Tibial nerve (tissue), 4 donors: ENCODE results near the gene CALML5. TPM values are rescaled to one million over a fixed set of nuclear protein-coding genes. Genes with fewer than 3 reads are reported as not detected.

Experiments
- DNase-seq, 2 donors: peaks; one replicate each; pipeline ENCODE4 v3.0.0-alpha.2; 2019; ENCODE audit warnings: low spot score in 2 of 2
- H3K27ac ChIP-seq, 4 donors: fragments of 200-600 bp; sonication (generic) in 3 of 4; one replicate each; pipeline ENCODE4 v1.5.1; 2017 to 2019; ENCODE audit warnings: mild to moderate bottlenecking in 1 of 4
- H3K27me3 ChIP-seq, 2 donors: fragments of 200-600 bp; sonication (generic) in 1 of 2; one replicate each; pipeline versions ENCODE4 v1.5.1 to v1.6.0; 2017 to 2019
- H3K36me3 ChIP-seq, 3 donors: fragments of 200-600 bp; sonication (generic); one replicate each; pipeline ENCODE4 v1.5.1; 2018 to 2019
- H3K4me1 ChIP-seq, 4 donors: fragments of 200-600 bp; sonication (generic) in 3 of 4; one replicate each; pipeline ENCODE4 v1.5.1; 2017 to 2019
- H3K4me3 ChIP-seq, 4 donors: fragments of 200-600 bp; sonication (generic) in 3 of 4; one replicate each; pipeline ENCODE4 v1.5.1; 2017 to 2019; ENCODE audit warnings: mild to moderate bottlenecking in 1 of 4, moderate library complexity in 1 of 4
- H3K9me3 ChIP-seq, 4 donors: fragments of 200-600 bp; sonication (generic) in 3 of 4; one replicate each; pipeline ENCODE4 v1.5.1; 2017 to 2019
- EP300 ChIP-seq, 2 donors: sonication (generic); formaldehyde crosslinking; IDR thresholded peaks; one replicate each; pipeline ENCODE4 v1.6.1; 2017; ENCODE audit warnings: antibody characterized with exemption in 2 of 2, mild to moderate bottlenecking in 1 of 2
- POLR2A ChIP-seq, 2 donors: fragments of 450-650 bp; IDR thresholded peaks; one replicate each; pipeline ENCODE4 v1.6.1; 2017; ENCODE audit warnings: antibody characterized with exemption in 2 of 2, mild to moderate bottlenecking in 2 of 2, moderate library complexity in 2 of 2
- WGBS, 2 donors: methylation state at CpG; one replicate each; pipeline ENCODE4 v1.1.5; 2018; 5-methylcytosine and 5-hydroxymethylcytosine counted together
- total RNA-seq, 4 donors: library from RNA; depleted of rRNA; stranded (reverse); fragments of >200 nt; gene quantifications; one replicate each; pipeline ENCODE4 v1.1.0, GENCODE V29; 2016
- TF ChIP-seq, protein P1 (sequence below), 5 experiments: fragments of 200-600 bp in 3 of 5; fragments of 450-650 bp in 2 of 5; sonication (generic) in 3 of 5; IDR thresholded peaks; one replicate each; pipeline ENCODE4 v1.5.1; 2016 to 2019; ENCODE audit warnings: antibody characterized with exemption in 5 of 5, mild to moderate bottlenecking in 3 of 5, moderate library complexity in 2 of 5

CALML5 gene
- total RNA-seq, 4 donors from 2014 or later = not detected

DNA sequence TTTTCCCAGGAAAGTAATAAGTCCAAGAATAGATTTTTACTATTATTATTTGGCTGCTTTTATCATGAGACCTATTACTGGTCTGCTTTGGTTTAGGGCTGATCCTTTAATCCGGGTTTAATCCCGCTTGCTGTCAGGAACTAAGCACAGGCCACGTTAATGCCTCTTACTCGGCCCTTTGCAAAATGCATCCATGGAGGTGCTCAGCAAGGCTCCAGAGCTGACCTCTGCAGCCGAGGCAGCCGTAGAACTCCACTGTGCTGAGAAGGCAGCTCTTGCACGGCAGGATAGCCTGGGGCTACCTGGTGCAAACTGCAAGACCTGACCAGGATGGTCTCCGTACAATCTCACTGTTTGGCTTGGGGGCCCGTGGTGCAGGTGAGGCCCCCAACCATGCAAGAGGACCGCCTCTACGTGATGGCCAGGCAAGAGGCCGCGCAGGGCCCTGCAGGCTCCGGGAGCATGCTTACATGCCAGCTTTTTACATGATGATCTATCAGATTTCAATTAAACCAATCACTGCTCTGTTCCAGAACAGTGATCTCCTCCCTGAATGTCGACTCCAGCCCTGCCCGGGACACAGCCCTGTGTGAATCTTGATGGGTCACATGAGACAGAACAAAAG is 15.0 kb upstream of the CALML5 start:
- Histone ChIP-seq H3K9me3 (no peaks in the 10 kb centered on the region), H3K4me3 (no peak overlapping the region), H3K27ac (no peak overlapping the region), H3K36me3 (no peaks in the 10 kb centered on the region), H3K27me3 (no peaks in the 10 kb centered on the region), H3K4me1 (no peaks in the 10 kb centered on the region)
- 87 to 90% methylated on average over 14 to 15 of the region's 16 CpGs for WGBS, 2 donors
- DNase-seq = no peak
- TF ChIP-seq POLR2A (IDR thresholded peaks at IDR 0.05) (no peak), EP300 (IDR thresholded peaks at IDR 0.05) (no peak)
- TF ChIP-seq, protein P1, sequence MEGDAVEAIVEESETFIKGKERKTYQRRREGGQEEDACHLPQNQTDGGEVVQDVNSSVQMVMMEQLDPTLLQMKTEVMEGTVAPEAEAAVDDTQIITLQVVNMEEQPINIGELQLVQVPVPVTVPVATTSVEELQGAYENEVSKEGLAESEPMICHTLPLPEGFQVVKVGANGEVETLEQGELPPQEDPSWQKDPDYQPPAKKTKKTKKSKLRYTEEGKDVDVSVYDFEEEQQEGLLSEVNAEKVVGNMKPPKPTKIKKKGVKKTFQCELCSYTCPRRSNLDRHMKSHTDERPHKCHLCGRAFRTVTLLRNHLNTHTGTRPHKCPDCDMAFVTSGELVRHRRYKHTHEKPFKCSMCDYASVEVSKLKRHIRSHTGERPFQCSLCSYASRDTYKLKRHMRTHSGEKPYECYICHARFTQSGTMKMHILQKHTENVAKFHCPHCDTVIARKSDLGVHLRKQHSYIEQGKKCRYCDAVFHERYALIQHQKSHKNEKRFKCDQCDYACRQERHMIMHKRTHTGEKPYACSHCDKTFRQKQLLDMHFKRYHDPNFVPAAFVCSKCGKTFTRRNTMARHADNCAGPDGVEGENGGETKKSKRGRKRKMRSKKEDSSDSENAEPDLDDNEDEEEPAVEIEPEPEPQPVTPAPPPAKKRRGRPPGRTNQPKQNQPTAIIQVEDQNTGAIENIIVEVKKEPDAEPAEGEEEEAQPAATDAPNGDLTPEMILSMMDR (IDR thresholded peaks at IDR 0.05) = no peak

DNA sequence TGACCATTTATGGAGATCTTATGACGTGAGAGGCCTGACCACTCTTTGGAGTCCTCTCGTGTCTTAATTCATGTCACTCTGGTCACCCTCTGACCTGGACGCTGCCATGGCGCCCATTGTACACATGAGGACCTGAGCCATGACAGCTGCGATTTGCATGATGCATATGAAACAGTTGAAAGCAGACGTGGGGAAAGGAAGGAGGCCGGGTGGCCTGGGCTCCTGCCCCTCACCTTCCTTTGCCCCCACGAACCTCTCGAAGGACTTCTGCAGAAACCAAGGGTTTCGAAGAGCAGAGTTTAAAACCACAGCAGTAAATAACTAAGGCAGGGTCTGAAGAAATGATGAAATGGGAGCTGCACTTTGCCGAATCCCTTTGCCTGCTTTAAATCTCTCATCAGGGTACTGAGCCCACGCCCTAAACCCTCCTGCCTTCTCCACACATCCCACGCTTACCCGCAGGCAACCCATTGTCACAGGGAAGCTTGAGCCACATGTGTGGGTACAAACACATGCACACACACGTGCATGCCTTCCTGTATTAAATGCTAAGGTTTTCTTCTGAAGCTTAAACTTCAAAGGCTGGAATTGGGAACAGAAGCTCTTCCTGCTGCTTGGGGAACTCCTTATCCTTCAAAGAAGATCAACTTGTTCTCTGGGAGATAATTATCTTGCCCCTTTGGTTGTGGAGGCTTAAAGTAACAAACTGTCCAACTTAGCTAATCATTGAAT is 13.7 kb upstream of the CALML5 start:
- no peak for DNase-seq
- WGBS, 2 donors = 78 to 83% methylated on average over 15 of the region's 15 CpGs
- H3K27ac ChIP-seq = no peak overlapping the region

DNA sequence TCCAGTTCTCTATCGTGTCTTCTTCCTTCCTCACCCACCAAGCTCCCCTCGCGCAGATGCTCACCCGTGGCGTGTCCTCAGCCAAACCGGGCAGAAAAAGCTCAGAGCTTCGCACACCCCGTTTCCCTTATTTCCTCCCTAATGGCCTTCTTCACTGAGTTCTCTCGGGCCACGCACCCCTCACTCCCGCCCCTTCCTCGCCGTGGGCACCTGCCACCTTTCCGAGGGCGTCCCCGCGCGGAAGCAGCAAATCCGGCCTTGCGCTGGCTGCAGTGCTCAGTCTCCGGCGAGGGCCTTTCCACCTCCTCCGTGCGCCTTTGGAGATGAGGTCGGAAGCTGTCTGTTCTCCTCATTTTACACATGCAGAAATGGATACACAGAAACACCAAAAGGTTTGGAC is 13.0 kb upstream of the CALML5 start:
- WGBS, 2 donors = 93 to 94% methylated on average over 25 of the region's 25 CpGs
- TF ChIP-seq POLR2A (IDR thresholded peaks at IDR 0.05) = no peak
- TF ChIP-seq EP300 (IDR thresholded peaks at IDR 0.05) = no peak
- TF ChIP-seq, protein P1 (IDR thresholded peaks at IDR 0.05) = no peak
- no peak overlapping the region for H3K4me3 ChIP-seq
- no peak overlapping the region for H3K27ac ChIP-seq
- H3K36me3 ChIP-seq = no peaks in the 10 kb centered on the region
- no peak for DNase-seq
- H3K9me3 ChIP-seq = no peaks in the 10 kb centered on the region
- H3K4me1 ChIP-seq = no peaks in the 10 kb centered on the region
- no peaks in the 10 kb centered on the region for H3K27me3 ChIP-seq

More for the DNA sequence above, 13.7 kb upstream of the CALML5 start:
- TF ChIP-seq POLR2A (IDR thresholded peaks at IDR 0.05) (no peak), EP300 (IDR thresholded peaks at IDR 0.05) (no peak)
- TF ChIP-seq, protein P1 (IDR thresholded peaks at IDR 0.05) = no peak
- no peaks in the 10 kb centered on the region for H3K9me3 ChIP-seq
- H3K27me3 ChIP-seq = no peaks in the 10 kb centered on the region
- no peaks in the 10 kb centered on the region for H3K4me1 ChIP-seq
- no peaks in the 10 kb centered on the region for H3K36me3 ChIP-seq
- no peak overlapping the region for H3K4me3 ChIP-seq

DNA sequence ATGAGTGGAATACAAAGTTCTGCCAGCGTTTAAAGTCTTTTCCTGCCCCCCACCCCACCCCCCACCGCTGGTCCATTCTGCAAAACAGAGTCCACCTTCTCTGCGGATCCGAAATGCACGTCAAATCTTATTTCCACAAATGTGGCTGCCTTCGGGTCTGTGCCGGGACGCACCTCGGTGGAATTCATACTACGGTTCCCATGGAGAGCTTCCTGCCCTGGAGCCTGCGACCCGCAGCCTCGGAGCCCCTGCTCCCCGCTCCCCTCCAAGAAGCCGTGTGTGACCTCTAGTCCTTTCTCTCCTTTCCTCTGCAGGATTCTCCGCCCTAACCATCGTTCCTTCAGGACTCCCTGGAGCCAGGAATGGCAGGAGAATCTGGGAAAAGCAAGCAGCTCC is 12.5 kb upstream of the CALML5 start:
- Histone ChIP-seq H3K4me3 (no peak overlapping the region), H3K27ac (no peak overlapping the region), H3K9me3 (no peaks in the 10 kb centered on the region), H3K4me1 (no peaks in the 10 kb centered on the region), H3K27me3 (no peaks in the 10 kb centered on the region), H3K36me3 (no peaks in the 10 kb centered on the region)
- DNase-seq = no peak
- WGBS, 2 donors = 83 to 84% methylated on average over 17 of the region's 17 CpGs
- TF ChIP-seq EP300 (IDR thresholded peaks at IDR 0.05) = no peak
- TF ChIP-seq, protein P1 (IDR thresholded peaks at IDR 0.05) = no peak
- TF ChIP-seq POLR2A (IDR thresholded peaks at IDR 0.05) = no peak

DNA sequence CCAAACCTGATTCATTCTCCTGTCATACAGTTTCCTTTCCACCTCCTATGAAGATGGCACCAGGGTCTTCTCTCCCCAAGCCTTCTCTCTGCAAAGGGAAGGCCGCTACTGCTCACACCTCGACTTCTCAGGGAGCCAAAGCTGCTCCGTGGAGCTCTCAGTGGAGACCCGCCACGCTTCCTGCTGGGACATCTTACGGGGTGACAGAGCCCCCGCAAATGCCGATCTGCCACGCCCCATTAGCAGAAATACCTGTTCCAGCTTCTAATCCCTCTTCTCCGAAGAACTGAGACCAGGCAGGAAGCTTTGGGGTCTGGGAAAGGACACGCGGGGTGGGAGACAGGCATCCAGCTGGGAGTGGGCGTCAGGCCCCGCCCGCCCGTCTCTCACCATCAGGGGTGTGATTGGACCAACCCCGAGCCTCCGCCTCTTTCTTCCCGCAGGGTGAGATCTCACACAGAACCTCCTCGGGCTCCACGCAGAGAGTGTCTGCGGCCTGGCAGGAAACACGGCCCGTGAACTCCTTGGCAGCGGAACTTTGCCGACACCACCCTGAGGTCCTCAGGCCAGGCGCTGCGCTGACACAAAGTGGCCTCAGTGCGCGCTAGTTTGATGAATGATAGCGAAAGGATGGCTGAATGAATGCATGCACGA is 12.0 kb upstream of the CALML5 start:
- 90 to 93% methylated on average over 32 of the region's 32 CpGs for WGBS, 2 donors
- DNase-seq = no peak
- no peaks in the 10 kb centered on the region for H3K4me1 ChIP-seq

More for the DNA sequence above, 12.0 kb upstream of the CALML5 start:
- Histone ChIP-seq H3K9me3 (no peaks in the 10 kb centered on the region), H3K27me3 (no peaks in the 10 kb centered on the region), H3K4me3 (no peak overlapping the region), H3K27ac (no peak overlapping the region), H3K36me3 (no peaks in the 10 kb centered on the region)
- TF ChIP-seq, protein P1 (IDR thresholded peaks at IDR 0.05) = no peak
